Mesothelial cell of epicardium (in vitro differentiated cells): ENCODE measurements around the gene ZSCAN20. TPM values are rescaled to one million over a fixed set of nuclear protein-coding genes. Genes with fewer than 3 reads are reported as not detected.

ENCODE experiments used
- DNase-seq, 2 experiments: peaks; one replicate each; pipeline ENCODE4 v3.0.0; 2021; ENCODE audit warnings: low spot score in 2 of 2; ENCODE audit not compliant: unreplicated experiment in 2 of 2
- H3K27ac Mint-ChIP-seq: 2 replicates; pipeline ENCODE4 v1.8.0; 2021; ENCODE audit warnings: mixed read lengths
- H3K27me3 Mint-ChIP-seq: 2 replicates; pipeline ENCODE4 v1.8.0; 2021; ENCODE audit warnings: low read depth, mixed read lengths
- H3K36me3 Mint-ChIP-seq: 2 replicates; pipeline ENCODE4 v1.8.0; 2021; ENCODE audit warnings: mixed read lengths
- H3K4me1 Mint-ChIP-seq: 2 replicates; pipeline ENCODE4 v1.8.0; 2021; ENCODE audit warnings: mixed read lengths
- H3K4me3 Mint-ChIP-seq: 2 replicates; pipeline ENCODE4 v1.8.0; 2021; ENCODE audit warnings: mild to moderate bottlenecking, moderate library complexity, mixed read lengths
- H3K9me3 Mint-ChIP-seq: 2 replicates; pipeline ENCODE4 v1.8.0; 2021; ENCODE audit warnings: mixed read lengths
- CTCF ChIP-seq: fragments of 200-600 bp; sonication (generic); IDR thresholded peaks from one replicate; pipeline ENCODE4 v1.5.0; 2021; ENCODE audit warnings: antibody characterized with exemption; ENCODE audit not compliant: unreplicated experiment
- total RNA-seq: library from RNA; stranded (reverse); gene quantifications from 3 replicates; pipeline ENCODE4 v1.2.1, GENCODE V29; 2021

ZSCAN20 gene
- total RNA-seq, result 7.6 to 9.2 TPM (median 8.0 TPM) in 3 replicates

- H3K27me3 Mint-ChIP-seq, result no peaks in the 10 kb centered on the region
- peak within 1 kb of the TSS; percentile 74 for H3K27ac Mint-ChIP-seq
- H3K4me3 Mint-ChIP-seq, result peak within 1 kb of the TSS; percentile 84
Measured at GRCh38 chr1:33472269-33472980, at the start of gene ZSCAN20. ZSCAN20 (plus strand) TSS chr1:33472645; CDS start chr1:33479289, 6,644 bp downstream.

DNA sequence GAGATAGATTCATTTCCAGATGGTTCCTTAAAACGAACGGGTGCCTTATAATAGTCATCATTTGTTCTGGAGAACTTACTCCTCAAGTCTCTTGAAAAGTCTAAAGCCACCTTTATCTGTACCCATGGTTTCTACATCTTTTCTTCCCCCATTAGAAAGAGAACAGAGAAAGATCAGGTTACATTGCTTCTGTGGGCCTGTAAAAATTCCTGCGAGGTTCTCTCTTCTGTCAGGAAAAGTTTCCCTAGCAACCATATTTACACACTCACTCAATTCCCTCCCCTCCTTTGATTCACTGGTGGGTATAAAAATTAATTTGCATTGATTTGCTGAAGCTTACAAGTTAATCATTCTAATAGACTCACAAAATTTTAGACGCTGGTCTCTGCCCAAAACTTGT is 48.2 kb upstream of the ZSCAN20 start:
- TF ChIP-seq CTCF, result no peak
- no peak for DNase-seq
- H3K4me3 Mint-ChIP-seq, result no peak overlapping the region

More at GRCh38 chr1:33472269-33472980, at the start of gene ZSCAN20:
- Mint-ChIP-seq H3K9me3 (no peaks in the 10 kb centered on the region), H3K36me3 (peaks cover 1% of the 10 kb centered on the region), H3K4me1 (peaks cover 17% of the 10 kb centered on the region)
- peak; percentile 93 to 97 for DNase-seq
- no peak for TF ChIP-seq CTCF

GRCh38 chr1:33424610-33425009 is 47.8 kb upstream of the ZSCAN20 start:
- H3K9me3 Mint-ChIP-seq, result no peaks in the 10 kb centered on the region
- H3K4me1 Mint-ChIP-seq, result peaks cover 17% of the 10 kb centered on the region
- H3K27ac Mint-ChIP-seq, result peak overlapping the region; percentile 74
- no peak overlapping the region for H3K4me3 Mint-ChIP-seq
- no peak for TF ChIP-seq CTCF
- no peak for DNase-seq
- no peaks in the 10 kb centered on the region for H3K27me3 Mint-ChIP-seq
- peaks cover 9% of the 10 kb centered on the region for H3K36me3 Mint-ChIP-seq

More for the DNA sequence above, 48.2 kb upstream of the ZSCAN20 start:
- Mint-ChIP-seq H3K9me3 (peaks cover 3% of the 10 kb centered on the region), H3K27me3 (no peaks in the 10 kb centered on the region), H3K36me3 (peaks cover 9% of the 10 kb centered on the region), H3K27ac (peak overlapping the region; percentile 74), H3K4me1 (peaks cover 17% of the 10 kb centered on the region)

GRCh38 chr1:33425900-33426299 is 46.5 kb upstream of the ZSCAN20 start:
- Mint-ChIP-seq H3K27me3 (no peaks in the 10 kb centered on the region), H3K9me3 (no peaks in the 10 kb centered on the region), H3K27ac (no peak overlapping the region), H3K4me1 (peaks cover 17% of the 10 kb centered on the region), H3K36me3 (peaks cover 5% of the 10 kb centered on the region), H3K4me3 (no peak overlapping the region)
- TF ChIP-seq CTCF, result no peak
- DNase-seq, result no peak

- TF ChIP-seq CTCF, result no peak
- Mint-ChIP-seq H3K4me1 (peaks cover 15% of the 10 kb centered on the region), H3K27me3 (no peaks in the 10 kb centered on the region), H3K36me3 (peaks cover 5% of the 10 kb centered on the region), H3K27ac (no peak overlapping the region), H3K4me3 (no peak overlapping the region), H3K9me3 (no peaks in the 10 kb centered on the region)
- DNase-seq, result no peak
Measured at GRCh38 chr1:33426916-33427315, 45.5 kb upstream of the ZSCAN20 start.
